ENCODE results near the gene BCAS1.

Gene BCAS1

DNA sequence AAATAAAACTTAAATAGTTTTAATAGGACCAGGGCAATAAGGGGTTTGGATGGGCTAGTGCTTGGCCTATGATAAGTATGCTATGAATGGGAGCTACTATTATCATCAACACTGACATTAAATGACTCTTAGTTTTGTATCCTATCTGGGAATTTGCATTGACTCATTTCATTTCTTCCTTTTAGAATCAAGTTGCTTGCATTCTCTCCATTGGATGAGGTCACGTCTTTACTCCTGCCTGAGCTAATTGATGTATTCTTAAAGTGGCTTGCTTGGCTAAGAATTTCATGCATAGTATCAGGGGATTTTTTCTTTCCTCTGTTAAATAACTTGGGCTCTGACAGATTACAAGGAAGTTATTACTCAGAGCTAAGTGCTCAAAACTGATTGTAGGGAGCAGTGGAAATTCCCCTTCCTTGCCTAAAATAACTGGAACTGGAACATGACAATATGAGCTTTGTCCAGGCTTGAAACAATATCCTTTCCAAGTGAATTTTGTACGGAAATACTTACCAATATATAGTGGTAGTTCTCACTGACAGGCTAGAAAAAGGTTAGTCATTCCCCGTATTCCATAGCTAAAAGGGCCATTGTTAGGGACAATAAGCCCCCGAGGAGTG is 169.9 kb downstream of the BCAS1 start:
- DNase-seq, result no peak

DNA sequence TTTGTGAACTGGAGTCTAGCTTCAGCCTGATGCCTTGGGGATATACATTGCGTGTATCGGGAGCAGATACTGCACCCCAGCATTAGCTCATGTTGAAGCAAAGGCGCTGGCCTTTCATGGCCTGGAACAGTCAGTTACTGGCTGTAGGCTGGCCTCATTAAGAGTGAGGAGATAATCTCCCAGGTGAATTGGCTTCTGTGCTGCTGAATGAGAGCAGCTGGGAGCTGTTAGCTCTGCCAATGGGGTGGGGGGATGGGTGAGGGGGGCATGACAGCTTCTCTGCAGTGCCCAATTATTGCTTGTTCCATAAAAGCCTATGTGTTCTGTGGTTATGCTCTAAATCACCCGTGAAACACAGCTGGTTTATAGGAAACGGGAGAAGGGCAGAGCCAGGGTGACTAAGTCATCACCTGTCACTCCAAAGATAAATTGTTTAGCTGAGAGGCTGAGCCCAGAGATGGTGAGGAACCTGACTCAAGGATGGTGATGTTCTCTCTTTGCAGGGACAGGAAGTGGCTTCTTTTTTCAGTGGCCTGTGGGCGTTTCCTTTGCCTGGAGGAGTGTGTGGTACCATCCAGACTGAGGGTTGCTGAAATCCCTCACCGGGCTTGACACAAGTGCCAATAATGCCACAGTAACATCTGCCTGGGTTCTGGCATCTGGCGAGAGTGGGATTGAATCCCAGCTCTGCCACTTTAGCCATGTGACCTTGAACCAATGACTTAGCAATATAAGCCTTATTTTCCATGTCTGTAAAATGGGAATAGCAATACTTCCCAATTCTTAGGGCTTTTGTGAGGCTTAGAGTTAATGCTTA is 170.8 kb downstream of the BCAS1 start:
- peak; percentile 96 for DNase-seq

DNA sequence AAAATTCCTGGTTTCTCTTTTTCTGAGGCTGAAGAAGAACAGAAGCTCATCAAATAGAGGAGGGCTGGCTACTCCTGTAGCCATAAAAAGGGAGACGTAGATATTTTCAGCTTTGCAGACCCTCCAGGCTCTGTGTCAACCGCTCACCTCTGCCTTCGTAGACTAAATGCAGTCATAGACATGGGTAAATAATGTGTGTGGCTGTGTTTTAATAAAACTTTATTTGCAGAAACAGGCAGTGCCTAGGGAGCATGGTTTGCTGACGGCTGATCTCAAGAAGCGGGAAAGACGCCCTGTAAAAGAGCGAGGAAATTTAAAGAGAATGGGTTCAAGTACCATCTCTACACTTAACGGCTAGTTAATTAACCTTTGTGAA is 171.8 kb downstream of the BCAS1 start:
- no peak for DNase-seq

DNA sequence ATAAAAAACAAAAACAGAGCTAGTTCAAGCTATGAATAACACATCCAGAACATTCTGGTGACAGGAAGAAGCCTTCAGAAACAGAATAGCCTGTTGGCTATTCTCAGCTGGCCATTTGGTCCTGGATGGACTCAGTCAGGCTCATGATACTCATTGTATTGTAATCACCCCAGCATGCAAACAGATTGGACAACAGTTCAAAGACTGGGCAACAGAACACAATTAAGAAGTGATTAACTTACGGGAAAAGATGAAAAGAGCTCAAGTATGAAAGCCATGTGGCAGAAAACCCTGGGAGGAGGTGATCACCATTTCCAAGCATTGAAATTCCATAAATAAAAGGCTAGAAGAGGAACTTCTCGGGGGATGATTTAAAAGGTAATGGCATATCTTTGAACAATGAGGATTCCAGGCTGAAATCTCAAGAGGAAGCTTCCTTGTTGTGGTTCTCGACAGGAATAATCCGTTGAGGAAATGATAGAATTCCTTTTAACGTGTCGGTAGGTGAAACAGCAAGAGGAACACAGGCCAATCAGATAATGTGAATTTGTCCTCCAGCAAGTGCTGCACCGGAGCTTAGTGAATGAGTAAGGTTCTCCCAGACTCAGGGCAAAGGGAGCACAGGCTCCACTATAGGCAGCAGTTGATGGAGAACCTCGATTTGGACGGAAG is 172.4 kb downstream of the BCAS1 start:
- no peak for DNase-seq

DNA sequence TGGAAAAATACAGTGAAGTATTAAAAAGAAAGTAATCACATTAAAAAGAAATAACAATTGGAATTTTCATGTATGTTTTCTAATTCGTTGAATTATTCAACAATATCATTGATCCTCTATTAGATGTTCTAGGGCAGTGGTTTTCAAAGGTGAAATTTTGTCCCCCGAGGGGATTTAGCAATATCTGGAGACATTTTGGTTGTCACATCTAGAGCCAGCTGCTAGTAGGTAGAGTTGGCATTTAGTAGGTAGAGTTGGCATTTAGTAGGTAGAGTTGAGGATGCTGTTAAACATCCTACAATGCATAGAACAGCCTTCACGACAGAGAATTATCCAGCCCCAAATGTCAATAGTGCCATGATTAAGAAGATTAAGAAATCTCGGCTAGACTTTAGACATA is 173.7 kb downstream of the BCAS1 start:
- DNase-seq, result no peak

DNA sequence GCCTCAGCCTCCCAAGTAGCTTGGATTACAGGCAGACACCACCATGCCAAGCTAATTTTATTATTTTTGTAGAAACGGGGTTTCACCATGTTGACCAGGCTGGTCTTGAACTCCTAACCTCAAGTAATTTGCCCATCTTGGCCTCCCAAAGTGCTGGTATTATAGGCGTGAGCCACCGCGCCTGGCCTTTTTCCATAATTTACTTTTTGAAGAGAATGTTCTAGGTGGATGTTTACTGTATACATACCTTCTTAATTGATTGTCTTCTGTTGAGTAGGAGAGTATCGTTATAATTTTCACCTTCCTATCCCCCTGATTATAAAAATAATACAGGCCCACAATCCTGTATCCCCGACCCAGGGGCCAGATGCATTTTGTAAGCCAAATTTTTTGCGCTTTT is 174.4 kb downstream of the BCAS1 start:
- DNase-seq, result no peak

DNA sequence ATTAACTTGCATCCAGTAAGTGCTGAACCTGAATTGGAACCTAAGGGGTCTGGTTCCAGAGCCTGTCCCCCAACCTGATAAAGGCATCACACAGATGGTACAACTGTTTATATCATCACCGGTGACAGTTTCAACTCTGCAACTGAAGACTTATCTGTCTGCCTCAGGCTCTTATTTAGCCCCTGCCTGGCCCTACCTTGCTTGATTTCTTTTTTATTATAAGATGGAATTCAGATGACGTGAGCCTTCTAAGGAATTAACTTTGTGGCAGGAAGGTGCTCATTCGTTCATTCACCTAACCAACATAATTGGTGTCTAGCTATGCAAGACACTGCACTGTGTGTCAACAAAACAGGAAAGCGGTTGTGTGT is 175.0 kb downstream of the BCAS1 start:
- no peak for DNase-seq

DNA sequence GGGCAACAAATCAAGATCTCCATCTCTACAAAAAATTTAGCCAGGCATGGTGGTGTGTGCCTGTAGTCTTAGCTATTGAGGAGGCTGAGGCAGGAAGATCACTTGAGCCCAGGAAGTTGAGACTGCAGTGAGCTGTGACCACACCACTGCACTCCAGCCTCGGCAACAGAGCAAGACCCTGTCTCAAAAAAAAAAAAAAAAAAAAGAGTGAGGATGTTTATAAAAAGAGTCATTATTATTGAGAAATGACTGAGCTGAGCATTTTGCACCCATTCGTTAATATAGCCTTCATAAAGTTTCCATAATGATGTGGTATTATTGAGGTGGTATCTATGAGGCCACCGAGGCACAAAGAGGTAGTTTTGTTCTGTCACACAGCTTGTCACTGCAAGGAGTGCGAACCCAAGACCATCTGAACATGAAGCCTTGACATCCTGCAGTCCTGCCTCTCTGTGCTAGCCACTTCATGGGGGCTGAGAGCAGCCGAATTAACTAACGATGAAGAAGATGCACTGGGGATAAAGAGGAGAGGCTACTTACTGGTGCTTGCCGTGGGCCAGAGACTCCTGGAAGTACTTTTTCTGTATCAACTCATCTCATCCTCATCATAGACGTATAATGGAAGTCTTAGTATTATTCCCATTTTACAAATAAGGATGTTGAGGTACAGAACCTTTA is 175.5 kb downstream of the BCAS1 start:
- DNase-seq, result no peak
